RPMI7951 (cell line): Measurements from ENCODE around the gene FANCF. TPM values are rescaled to one million over a fixed set of nuclear protein-coding genes. Genes with fewer than 3 reads are reported as not detected.
"Not testable (repeated sequence)": the region's sequence is repeated elsewhere in the genome, so short reads cannot be mapped to it uniquely, and the experiment has no call there.

Source experiments
- DNase-seq: peaks from one replicate; pipeline ENCODE4 v3.0.0-alpha.2; 2012; ENCODE audit warnings: low read depth
- total RNA-seq: library from RNA; depleted of rRNA; stranded (reverse); fragments of >200 nt; shearing (Covaris generic); gene quantifications from 2 replicates; pipeline ENCODE4 v1.2.3, GENCODE V29; 2014; rRNA removed

FANCF gene, protein sequence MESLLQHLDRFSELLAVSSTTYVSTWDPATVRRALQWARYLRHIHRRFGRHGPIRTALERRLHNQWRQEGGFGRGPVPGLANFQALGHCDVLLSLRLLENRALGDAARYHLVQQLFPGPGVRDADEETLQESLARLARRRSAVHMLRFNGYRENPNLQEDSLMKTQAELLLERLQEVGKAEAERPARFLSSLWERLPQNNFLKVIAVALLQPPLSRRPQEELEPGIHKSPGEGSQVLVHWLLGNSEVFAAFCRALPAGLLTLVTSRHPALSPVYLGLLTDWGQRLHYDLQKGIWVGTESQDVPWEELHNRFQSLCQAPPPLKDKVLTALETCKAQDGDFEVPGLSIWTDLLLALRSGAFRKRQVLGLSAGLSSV
- total RNA-seq = 7.3 and 9.5 TPM in 2 replicates

DNA sequence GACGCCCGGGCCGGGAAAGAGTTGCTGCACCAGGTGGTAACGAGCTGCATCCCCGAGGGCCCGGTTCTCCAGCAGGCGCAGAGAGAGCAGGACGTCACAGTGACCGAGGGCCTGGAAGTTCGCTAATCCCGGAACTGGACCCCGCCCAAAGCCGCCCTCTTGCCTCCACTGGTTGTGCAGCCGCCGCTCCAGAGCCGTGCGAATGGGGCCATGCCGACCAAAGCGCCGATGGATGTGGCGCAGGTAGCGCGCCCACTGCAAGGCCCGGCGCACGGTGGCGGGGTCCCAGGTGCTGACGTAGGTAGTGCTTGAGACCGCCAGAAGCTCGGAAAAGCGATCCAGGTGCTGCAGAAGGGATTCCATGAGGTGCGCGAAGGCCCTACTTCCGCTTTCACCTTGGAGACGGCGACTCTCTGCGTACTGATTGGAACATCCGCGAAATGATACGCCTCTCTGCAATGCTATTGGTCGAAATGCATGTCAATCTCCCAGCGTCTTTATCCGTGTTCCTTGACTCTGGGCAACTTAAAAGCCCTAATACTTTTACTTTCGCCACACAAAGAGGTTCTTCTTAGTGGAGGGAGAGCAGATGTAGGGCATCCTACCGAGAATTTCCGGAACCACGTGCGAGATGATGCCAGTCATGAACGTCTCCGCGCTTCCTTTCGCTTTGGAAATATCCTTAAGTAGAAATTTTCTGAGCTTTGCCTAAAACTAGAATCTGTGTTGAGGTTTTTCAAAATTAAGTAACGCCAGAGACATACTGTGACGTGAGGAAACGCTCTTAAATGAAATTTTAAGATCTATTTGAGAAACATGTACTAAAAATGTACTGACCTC lies at the start of gene FANCF:
Gene FANCF, minus strand, starts transcription at position 376 of the 840 bp plus-strand sequence. Its CDS starts 13 bp downstream, at position 363.
- DNase-seq = peak; percentile 98

DNA sequence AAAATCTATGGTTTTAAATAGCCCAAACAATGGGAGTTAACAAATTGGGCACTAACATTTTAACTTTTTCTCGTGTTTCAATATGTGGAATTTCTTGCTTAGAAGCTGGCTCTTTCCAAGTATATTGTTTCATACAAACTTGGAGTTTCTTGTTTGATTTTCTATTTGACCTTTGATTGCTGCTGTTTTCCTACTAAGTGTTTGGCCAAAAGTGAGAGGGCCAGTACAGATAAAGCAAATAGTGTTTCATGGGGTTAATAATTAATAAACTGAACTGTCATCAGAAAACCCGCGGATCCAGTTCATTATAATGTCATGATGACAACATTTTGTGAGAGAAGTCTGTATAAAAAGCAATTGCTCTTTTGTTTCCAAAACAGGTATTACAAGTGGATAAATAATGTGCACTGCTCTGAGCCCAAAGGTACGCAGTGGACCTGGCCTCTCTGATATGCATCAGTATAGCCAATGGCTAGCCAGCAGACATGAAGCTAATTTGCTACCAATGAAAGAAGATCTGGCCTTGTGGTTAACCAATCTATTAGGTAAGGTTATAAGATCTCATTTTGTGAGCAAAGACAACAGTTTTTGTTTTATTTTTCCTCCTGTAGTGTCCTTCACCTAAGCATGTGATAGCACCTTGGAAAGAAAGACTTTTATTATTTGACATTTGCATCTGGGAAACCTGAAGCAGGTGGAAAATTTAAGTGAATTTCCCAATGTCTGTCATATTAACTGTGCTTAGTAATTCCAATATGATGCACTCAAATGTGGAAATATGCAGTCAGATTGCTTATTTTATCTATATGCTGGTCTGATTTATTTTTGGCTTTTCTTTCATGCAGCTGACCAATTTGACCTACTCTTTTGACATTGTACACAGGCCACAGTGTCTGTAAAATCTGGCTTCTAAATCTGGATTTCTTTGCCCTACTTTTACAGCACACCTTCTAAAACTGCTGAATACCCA lies 49.1 kb upstream of the FANCF start:
- no peak for DNase-seq

DNA sequence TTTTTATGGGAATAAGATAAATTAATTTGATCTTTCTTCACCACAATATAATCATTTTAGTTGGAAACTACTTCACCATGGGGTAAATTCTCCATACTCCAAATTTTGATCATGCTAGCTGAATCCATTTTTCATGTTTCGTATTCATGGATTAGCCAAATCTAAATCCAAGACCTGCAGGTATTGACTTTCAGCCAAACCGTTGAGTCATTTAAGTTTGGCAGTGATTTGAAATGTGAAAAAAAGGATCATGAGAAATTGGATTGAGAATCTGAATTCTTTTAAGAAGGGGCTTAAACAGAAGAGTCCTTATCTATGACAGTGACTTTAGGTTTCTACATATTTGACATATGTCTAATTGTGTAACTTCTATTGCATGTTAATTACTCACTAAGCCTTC lies 46.1 kb upstream of the FANCF start:
- DNase-seq = no peak

- DNase-seq = no peak
Measured at GRCh38 chr11:22670830-22671229, 45.2 kb upstream of the FANCF start.

DNA sequence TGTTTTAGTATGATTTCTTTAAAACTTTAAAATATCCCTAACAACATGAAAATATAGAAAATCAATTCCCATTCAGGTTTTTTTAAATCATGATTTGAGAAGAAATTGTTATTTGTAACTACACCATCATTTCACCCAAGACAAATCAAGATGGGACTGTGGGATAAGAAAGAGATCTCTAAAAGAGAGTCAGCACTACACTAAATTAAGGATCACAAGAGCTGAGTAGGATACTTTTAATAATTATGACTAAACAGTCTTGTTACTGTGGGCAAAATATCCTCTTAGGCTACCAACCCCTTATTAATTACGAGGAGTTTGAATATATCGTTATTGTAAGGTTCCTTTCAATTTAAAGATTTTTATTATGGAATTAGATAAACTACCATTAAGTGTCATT lies 43.7 kb upstream of the FANCF start:
- DNase-seq = no peak

DNA sequence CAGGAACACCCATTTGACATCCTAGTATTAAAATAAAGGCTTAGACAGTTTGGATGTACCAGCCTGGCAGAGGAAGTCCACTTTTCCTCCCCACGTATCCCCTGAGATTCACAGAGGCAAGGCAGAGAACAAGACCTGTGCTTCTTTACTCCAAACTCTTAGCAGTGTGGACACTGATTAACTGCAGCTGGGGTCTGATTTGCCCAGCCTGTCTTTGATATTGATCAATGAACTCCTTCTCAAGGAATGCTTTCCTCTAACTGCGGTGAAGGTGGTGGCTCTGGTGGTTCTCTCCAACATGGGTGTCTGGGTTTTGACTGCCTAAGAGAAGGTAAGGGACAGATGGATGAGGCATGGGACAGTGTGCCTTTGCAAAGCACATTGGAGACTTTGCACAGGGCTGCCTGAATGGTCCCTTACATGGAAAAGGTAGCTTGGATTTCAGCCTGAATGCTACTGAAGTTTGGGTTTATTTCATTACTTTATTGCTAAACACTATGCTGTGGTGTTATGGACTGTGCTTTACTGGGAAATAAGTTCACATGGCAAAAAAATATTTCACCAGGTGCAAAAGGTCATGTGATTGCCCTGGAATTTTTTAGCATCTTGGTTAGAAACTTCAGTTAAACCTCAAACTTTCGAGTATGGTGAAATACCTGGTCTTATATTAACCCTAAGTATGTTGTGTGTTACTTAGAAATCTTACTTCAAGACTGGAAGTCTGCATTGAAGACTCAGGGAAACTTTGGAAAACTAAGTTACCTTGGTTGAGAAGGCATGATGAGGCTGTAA lies 42.6 kb upstream of the FANCF start:
- no peak for DNase-seq

DNA sequence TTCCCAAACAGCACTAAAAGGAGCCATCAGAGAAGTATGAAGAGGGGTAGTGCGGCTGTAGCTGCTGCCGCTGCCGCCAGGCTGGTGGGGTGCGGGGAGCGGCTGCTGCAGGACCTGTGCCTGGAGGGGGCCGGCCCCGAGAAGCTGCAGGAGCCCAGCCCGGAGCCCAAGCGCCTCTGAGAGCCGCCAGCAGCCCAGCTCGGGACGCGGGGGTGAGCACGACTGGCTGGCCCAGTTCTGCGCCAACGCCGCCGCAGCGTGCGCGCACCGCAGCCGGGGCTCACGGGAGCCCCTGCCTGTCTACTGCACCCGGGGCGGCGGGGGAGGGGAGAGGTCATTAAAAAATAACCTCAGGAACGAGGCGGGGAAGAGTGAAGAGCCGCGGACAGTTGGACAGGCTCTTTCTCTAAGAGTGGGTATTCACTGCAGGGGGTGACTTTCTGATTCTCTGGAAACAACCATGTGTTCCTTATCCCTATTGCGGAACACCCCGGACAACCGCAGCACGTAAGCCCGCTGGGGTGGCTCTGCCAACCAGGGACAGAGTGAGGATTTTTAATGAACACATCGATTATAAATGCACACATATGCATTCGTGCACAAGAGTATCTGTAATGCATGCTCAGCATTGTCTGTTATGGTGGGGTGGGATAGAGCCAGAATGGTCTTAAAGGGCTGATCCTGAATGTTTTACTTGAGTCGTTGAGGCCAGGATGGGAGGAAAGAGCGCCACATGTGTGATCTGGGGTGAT lies 41.2 kb upstream of the FANCF start:
- DNase-seq = no peak

DNA sequence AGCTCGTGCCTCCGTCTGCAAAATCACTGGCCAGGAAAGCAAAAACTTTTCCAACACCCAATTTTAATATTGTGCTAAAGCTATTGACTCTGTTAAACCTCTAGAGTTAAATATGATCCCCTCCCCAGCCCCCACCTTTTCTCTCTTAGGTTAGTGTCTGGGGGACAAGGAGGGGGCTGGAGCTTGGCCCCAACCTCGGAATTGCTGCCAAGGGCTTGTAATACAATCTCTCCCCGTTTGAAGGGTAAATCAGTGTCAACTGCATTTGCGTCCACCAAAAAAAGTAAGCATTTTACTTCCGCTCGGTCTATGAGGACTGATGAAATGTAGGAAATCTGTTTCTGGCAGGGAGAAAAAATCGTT lies 40.7 kb upstream of the FANCF start, which contains the start of gene GAS2:
Gene GAS2, plus strand, starts transcription at position 287 of the 363 bp plus-strand sequence. CDS start 8,259 bp downstream, outside the sequence.
- DNase-seq = no peak

DNA sequence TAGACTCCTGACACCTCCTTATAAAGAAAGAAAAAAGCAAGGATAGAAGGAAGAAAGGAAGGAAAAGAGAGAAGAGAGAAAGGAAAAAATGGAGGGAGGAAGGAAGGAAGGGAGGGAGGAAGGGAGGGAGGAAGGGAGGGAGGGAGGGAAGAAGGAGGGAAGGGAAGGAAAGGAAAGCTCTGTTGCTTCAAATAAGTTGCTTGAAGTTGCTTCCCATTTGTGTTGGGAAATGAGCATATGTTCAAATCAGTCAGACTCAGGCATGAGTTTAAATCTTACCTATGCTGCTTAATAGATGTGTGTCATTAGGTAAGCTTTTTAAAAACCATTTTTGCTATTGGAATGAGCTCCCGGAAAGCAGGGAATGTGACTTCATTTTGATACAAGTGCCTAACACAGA lies 34.2 kb upstream of the FANCF start:
- no peak for DNase-seq

DNA sequence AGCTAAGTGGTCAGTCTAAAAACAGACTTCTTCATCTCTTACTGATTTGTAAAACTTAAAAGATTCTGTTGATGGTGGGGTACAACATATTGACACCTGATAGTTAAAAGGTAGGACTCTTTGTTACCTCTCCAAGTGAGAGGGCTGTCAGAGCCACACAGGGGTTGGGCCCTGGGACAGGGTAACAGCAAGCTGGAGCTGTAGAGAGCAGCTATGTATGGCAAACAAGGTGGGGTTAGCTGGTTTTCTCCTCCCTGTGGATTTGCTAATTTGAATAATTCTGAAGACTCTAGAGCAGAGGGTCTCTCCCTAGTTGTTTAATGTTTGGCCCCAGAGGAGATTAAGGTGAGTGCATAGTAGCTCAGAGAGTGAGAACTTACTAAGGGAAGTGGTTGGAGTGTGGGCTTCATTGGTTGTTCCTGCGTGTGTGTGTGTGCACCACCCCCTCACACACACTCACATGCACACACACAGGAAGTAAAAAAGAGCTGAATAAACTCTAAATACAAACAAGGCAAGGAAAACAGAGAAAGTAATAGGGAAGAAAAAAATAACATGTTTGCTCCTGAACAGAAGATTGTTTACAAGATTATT lies 31.6 kb upstream of the FANCF start:
- DNase-seq = no peak

DNA sequence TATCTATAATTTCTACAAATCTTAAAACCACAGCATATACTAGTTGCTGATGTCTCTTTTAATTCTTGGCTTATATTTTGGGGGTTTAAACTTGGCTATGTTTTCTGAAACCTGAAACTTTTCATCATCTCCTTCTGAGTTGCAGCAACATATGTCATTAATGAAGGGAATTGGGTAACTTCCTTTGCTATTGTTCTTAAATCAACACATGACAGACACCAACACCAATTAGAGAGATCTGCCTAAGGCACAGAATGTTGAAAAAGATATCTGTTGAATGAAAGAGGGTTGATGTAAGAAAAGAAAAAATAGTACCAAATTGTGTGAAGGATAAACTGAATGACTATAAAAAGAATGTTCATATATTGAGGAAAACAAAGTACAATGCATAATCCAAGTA lies 30.5 kb upstream of the FANCF start:
- no peak for DNase-seq

- DNase-seq = not testable (repeated sequence)
Measured at GRCh38 chr11:22652346-22652745, 26.7 kb upstream of the FANCF start.

DNA sequence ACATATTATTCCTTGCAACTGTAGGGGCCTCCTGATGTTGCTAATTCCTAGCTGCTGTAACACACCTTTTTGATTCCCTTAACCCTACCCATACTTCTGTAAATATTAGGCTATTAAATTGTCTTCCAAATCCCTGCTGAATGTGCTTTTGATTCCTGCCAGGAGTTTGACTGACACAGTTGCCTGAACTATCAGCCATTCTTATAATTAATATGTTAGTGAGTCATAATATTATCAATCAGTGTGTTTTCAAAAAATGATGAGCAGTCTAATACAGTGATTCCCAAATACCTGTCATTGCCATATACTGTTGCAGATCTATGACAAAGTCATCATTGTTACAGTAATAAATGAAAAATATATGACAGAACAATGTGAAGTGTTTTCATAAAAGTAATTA lies 15.9 kb upstream of the FANCF start:
- DNase-seq = no peak

GRCh38 chr11:22640862-22641261 lies 15.2 kb upstream of the FANCF start:
- DNase-seq = no peak

- DNase-seq = no peak
Measured at GRCh38 chr11:22635689-22636088, 10.1 kb upstream of the FANCF start.

DNA sequence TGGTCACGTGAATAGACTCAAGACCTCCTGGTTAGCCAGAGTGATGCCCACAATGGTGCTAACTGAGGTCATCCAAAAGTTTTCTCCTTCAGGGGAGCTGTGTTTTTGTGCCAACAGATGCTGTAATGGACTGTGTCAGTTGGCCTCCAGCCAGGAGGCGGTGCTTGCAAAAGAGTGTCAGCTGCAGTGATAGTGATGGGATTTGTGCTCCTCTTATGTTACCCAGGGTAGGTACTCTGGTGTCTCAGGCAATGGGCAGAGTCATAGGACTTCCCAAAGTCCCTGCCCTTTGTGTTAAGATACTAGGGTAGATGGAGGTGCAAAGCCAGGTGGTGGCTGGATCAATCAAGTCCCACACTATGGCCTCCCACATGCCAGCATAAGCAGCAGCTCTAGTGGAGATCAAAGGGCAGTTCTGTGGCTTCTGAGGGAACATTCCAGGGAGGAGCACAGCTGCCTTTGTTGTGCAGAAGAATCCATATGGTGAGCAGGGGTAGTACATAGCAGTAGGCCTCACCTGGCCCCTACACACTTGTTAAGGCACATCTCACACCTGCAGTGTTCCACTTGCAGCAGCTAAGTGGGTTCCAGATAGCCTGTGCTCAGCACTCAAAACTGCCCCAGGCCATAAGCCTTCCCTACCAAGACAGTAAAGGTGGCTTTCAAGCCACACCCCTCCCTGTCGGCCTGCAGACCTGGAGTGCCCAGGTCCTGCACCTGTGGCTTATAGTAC lies 9.4 kb upstream of the FANCF start:
- peak; percentile 4 for DNase-seq

DNA sequence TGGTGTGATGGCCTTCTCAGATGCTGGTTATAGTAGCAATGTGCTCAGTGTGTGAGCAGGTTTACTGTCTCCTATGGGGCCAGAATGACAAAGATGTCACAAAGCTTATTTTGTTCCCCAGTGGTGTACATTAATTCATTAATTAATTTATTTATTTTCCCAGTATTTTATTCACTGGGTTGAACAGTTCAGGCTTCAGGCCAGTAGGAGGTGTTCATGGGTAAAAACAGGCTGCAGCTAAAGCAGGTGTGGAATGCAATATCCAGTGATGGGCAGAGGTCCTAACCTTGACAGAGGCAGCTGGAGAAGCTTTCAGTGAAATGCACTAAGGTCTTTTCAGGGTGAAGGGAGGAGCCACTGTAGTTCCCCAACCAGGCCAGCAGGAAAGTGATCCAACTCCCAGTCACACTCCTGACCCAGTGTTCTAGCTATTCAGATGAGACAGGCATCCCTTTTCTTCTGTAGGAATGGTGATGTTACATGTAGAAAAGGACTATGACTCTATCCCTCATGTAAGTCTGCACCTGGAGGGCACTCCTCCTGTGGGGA lies 7.8 kb upstream of the FANCF start:
- no peak for DNase-seq

DNA sequence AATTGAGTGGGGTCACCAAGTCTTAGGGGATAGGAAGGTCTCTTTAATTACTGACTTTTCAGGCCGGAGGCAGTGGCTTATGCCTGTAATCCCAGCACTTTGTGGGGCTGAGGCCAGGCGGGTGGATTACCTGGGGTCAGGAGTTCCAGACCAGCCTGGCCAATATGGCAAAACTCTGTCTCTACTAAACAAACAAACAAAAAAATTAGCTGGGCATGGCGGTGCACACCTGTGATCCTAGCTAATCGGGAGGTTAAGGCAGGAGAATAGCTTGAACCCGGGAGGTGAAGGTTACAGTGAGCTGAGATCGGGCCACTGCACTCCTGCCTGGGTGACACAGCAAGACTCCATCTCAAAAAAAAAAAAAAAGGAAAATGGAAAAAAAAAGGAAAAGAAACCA lies 1.8 kb upstream of the FANCF start:
- DNase-seq = no peak
